NOMO-1 (cell line): ENCODE measurements around the gene CLOCK.

Source experiments
- DNase-seq, 2 experiments: peaks; one replicate each; lab custom pipeline; 2025; ENCODE audit not compliant: unreplicated experiment in 2 of 2; lab: John Stamatoyannopoulos, UW

Gene CLOCK

DNA sequence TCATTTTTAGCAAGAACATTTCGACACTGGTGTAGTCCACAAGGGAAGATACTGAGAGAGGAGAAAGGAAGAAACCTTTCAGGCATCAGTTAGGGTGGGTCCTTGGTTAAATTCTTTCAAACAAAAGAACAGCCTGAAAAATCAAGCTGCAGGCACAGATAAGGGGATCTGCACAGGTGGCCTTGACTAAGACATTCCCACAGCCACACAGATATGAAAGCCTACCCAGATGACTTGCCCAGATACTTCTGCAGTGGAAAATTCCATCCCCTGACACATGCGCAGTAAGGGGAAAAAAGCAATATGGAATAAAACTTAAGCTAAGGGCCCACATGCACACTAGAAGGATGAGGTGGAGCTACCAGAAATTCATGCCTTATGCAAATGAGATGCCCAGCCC is 159.9 kb downstream of the CLOCK start:
- no peak for DNase-seq

DNA sequence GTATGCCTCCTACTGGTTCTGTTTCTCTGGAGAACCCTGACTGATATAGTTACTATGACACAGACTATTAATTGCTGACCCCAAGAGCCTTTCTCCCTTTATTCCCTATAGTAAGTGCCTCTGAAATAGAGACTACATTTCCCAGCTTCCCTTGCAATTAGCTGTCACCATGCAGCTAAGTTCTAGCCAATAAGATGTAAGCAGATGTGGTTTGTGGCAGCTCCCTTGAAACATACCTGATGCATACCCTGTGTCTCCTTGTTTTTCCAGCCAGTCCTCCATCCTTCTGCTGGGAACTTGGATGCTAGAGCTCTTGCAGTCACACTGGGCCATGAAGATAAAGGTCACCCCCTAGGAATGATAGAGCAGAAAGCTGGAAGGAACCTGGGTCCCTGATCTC is 160.6 kb downstream of the CLOCK start:
- no peak for DNase-seq

DNA sequence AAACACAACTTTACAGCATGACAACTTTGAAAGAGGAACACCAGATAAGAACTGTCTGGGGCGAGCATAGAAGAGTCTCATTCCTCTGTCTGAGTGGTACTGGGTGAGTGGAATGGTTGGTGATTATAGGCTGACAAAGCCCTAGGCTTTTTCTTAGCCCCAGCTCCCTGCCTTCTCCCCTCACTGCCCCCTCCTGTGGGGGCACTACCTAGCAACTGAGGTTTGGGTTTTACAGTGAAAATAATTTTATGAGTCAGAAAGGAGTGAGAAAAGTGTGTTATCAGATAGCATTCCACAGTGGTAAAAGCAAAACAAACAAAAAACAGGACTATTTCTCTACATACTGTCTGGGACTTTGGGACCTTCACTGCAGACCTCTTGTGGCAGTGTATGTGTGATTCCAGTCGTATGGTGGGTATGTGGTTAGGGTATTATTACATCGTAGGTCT is 161.5 kb downstream of the CLOCK start:
- no peak for DNase-seq

DNA sequence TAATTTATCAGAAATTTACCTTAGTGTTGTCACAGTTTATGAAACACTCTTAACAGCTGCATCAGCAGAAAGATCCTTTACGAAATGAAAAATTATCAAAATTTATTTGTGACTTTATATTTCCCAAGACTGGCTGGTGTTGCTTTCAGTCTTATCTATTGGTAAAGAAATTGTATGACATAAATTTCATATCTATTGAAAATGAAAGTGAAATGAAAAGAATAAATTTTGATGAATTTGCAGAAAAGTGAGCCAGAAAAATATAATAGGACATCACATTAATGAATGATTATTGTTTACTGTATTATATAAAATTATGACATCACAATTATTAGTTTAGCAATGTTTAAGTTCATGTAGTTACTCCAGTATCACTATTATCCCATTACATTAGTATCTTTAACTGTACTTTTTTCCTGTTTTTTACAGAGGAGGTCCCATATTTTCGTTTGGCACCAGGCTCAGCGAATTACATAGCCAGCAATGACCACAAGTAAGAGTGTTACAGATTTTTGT is 164.2 kb downstream of the CLOCK start:
- DNase-seq: no peak

- no peak for DNase-seq
These were observed 165.2 kb downstream of the CLOCK start for GRCh38 chr4:55381502-55381901.

DNA sequence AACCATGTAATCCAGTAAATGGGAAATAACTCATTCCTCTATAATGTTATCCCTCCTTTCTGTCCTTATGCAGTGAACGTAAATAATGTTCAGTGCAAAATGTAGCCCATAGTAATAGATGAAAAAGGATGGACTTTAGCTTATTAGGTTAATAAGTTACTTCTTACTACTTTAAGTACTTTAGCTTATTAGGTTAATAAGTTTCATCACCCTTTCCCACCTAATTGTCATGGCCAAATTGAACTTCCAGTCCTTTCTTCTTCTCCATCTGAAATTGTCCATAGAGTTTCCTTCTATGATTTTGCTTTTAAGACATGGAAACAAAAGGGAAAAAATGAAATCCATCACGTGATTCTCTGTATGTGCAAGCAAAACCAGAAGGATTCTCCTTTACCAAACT is 166.1 kb downstream of the CLOCK start:
- no peak for DNase-seq

GRCh38 chr4:55378617-55379467 is 167.9 kb downstream of the CLOCK start:
- no peak for DNase-seq
